ENCODE data around the gene POLG2.
"Not testable (repeated sequence)": the region's sequence is repeated elsewhere in the genome, so short reads cannot be mapped to it uniquely, and the experiment has no call there.

POLG2 gene

DNA sequence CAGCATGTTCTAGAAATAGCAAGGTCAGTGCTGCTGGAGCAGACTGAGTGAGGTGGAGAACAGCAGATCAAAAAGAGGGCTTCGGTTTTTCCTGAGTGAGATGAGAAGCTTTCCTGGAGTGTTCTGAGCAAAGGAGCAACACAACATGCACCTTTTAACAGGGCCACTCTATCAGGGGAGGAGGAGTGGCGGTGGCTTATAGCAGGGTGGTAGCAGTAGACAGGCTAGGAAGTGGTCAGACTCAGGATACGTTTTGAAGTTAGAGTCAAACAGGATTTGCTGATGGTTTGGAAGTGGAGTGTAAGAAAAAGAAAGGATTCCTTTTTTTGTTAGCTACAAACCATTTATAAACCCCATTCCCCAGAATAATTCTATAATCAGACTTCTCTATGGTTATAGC, 12.5 kb downstream of the POLG2 start:
- no peaks in the 10 kb centered on the region for H3K27me3 ChIP-seq (ENCODE audit: insufficient read depth, low read length)
- H3K79me2 ChIP-seq (ENCODE audit: control insufficient read depth, insufficient read depth, low read length, unreplicated experiment), result no peaks in the 10 kb centered on the region
- no peak overlapping the region for H3K4me3 ChIP-seq (ENCODE audit: low read depth, low read length)
- H3K36me3 ChIP-seq (ENCODE audit: insufficient read depth, low read length), result 0 out of 2 replicates have a peak, but pooled peaks cover 6% of the 10 kb centered on the region
- no peak overlapping the region for H3K27ac ChIP-seq (ENCODE audit: low read depth, low read length)
- H3K4me1 ChIP-seq (ENCODE audit: control insufficient read depth, insufficient read depth, low read length, unreplicated experiment), result no peaks in the 10 kb centered on the region
- H2AFZ ChIP-seq (ENCODE audit: low read length, unreplicated experiment), result no peak overlapping the region

DNA sequence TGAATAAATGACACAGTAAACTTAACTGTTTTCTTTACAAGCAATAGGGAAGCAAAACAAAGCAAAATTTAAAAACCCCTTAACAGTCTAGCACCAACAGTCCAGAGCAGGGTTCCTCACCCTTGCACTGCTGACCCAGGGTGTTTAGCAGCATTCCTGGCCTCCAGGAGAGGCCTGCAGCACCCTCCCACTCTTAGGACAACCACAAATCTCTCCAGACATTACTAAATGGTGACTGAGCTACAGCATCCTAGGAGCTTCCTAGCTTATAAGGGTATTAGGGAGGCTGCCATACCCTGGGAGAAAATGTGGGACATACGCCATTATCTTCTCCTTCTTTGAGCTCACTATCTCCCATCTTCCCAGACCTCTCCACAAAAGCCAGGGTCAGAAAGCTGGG, 15.9 kb downstream of the POLG2 start:
- H3K4me1 ChIP-seq (ENCODE audit: control insufficient read depth, insufficient read depth, low read length, unreplicated experiment), result no peaks in the 10 kb centered on the region
- no peaks in the 10 kb centered on the region for H3K79me2 ChIP-seq (ENCODE audit: control insufficient read depth, insufficient read depth, low read length, unreplicated experiment)
- H3K4me3 ChIP-seq (ENCODE audit: low read depth, low read length), result no peak overlapping the region
- H3K36me3 ChIP-seq (ENCODE audit: insufficient read depth, low read length), result 0 out of 2 replicates have a peak, but pooled peaks cover 5% of the 10 kb centered on the region
- H2AFZ ChIP-seq (ENCODE audit: low read length, unreplicated experiment), result no peak overlapping the region
- H3K27ac ChIP-seq (ENCODE audit: low read depth, low read length), result no peak overlapping the region
- H3K27me3 ChIP-seq (ENCODE audit: insufficient read depth, low read length), result no peaks in the 10 kb centered on the region

DNA sequence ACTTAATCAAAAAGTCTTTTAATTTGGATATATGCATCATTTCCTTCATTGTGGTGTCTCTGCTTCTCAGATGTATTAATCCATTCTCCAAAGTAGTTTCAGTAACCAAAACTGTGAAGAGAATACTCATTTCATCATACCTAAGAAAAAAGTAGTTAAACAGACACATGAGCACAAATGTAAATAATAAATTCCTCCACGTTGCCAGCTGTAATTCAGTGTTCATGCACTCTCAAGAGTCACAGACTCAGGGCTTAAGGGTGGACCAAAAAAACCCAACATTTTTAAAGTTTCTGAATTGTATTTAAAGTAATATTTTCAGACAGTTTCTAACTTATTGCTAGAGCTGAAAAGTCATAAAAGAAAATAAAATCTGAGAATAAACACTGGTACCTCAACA, 19.0 kb downstream of the POLG2 start:
- no peak overlapping the region for H2AFZ ChIP-seq (ENCODE audit: low read length, unreplicated experiment)
- H3K36me3 ChIP-seq (ENCODE audit: insufficient read depth, low read length), result 0 out of 2 replicates have a peak, but pooled peaks cover 5% of the 10 kb centered on the region

DNA sequence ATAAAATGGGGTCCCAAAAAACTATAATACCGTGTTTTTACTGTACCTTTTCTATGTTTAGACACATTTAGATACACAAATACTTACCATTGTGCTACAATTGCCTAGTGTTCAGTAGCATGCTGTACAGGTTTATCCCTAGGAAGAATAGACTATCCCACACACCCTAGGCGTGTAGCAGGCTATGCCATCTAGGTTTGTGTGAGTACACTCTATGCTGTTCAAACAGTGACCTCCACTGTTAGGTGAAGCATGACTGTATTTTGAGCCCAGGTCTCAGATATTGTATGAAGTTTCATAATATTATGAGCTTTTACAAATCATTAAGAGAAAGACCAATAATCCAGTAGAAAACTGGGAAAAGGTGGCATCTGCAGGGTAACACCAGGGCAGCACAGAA, 24.3 kb downstream of the POLG2 start:
- H3K27ac ChIP-seq (ENCODE audit: low read depth, low read length), result no peak overlapping the region
- H3K36me3 ChIP-seq (ENCODE audit: insufficient read depth, low read length), result 0 out of 2 replicates have a peak, but pooled peaks cover 9% of the 10 kb centered on the region
- H3K79me2 ChIP-seq (ENCODE audit: control insufficient read depth, insufficient read depth, low read length, unreplicated experiment), result no peaks in the 10 kb centered on the region
- no peak overlapping the region for H2AFZ ChIP-seq (ENCODE audit: low read length, unreplicated experiment)
- no peaks in the 10 kb centered on the region for H3K27me3 ChIP-seq (ENCODE audit: insufficient read depth, low read length)
- no peak overlapping the region for H3K4me3 ChIP-seq (ENCODE audit: low read depth, low read length)
- no peaks in the 10 kb centered on the region for H3K4me1 ChIP-seq (ENCODE audit: control insufficient read depth, insufficient read depth, low read length, unreplicated experiment)

More for the DNA sequence above, 19.0 kb downstream of the POLG2 start:
- no peak overlapping the region for H3K27ac ChIP-seq (ENCODE audit: low read depth, low read length)
- H3K4me3 ChIP-seq (ENCODE audit: low read depth, low read length), result no peak overlapping the region
- no peaks in the 10 kb centered on the region for H3K4me1 ChIP-seq (ENCODE audit: control insufficient read depth, insufficient read depth, low read length, unreplicated experiment)
- H3K79me2 ChIP-seq (ENCODE audit: control insufficient read depth, insufficient read depth, low read length, unreplicated experiment), result no peaks in the 10 kb centered on the region
- no peaks in the 10 kb centered on the region for H3K27me3 ChIP-seq (ENCODE audit: insufficient read depth, low read length)

DNA sequence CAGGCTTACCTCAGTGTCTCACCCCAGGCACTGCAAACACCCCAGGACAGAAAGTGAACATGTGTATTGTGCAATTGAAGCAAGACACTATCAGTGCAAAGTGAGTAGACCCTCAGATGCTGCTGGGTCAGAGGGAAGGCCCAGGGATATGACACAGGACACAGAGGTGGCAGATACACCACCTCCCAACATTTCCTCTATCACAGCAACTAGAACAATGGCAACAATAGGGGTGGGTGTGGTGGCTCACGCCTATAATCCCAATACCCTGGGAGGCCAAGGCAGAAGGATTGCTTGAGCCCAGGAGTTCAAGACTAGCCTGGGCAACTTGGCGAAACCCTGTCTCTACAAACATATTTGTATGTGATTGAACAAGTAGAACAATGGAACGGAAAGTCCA, 25.4 kb downstream of the POLG2 start:
- H3K4me1 ChIP-seq (ENCODE audit: control insufficient read depth, insufficient read depth, low read length, unreplicated experiment), result no peaks in the 10 kb centered on the region
- H3K4me3 ChIP-seq (ENCODE audit: low read depth, low read length), result no peak overlapping the region
- H2AFZ ChIP-seq (ENCODE audit: low read length, unreplicated experiment), result no peak overlapping the region
- no peaks in the 10 kb centered on the region for H3K27me3 ChIP-seq (ENCODE audit: insufficient read depth, low read length)
- H3K79me2 ChIP-seq (ENCODE audit: control insufficient read depth, insufficient read depth, low read length, unreplicated experiment), result no peaks in the 10 kb centered on the region
- H3K27ac ChIP-seq (ENCODE audit: low read depth, low read length), result no peak overlapping the region
- H3K36me3 ChIP-seq (ENCODE audit: insufficient read depth, low read length), result peaks cover 9% of the 10 kb centered on the region

DNA sequence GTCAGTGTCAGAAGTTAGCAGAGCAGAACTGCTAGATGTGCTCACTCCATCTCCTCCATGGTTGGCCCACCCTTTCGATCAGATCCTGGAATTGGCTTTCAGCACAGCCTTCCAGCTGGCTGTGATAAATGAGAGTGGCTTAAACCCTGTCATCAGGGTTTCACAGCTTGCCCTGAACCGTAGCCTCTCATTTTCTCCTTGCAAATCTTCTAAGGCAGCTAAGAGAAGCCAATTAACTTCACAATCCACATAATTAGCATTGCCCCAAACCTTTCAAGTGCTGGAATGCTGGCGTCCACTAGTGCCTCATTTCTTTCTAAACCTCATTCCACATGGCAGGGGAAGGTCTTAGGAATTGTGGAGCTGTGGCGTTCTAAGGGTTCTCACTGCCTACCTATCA, 26.2 kb downstream of the POLG2 start:
- no peak overlapping the region for H2AFZ ChIP-seq (ENCODE audit: low read length, unreplicated experiment)
- H3K36me3 ChIP-seq (ENCODE audit: insufficient read depth, low read length), result peaks cover 14% of the 10 kb centered on the region
- H3K4me1 ChIP-seq (ENCODE audit: control insufficient read depth, insufficient read depth, low read length, unreplicated experiment), result no peaks in the 10 kb centered on the region
- H3K27ac ChIP-seq (ENCODE audit: low read depth, low read length), result no peak overlapping the region
- H3K4me3 ChIP-seq (ENCODE audit: low read depth, low read length), result no peak overlapping the region
- H3K79me2 ChIP-seq (ENCODE audit: control insufficient read depth, insufficient read depth, low read length, unreplicated experiment), result no peaks in the 10 kb centered on the region
- H3K27me3 ChIP-seq (ENCODE audit: insufficient read depth, low read length), result no peaks in the 10 kb centered on the region

DNA sequence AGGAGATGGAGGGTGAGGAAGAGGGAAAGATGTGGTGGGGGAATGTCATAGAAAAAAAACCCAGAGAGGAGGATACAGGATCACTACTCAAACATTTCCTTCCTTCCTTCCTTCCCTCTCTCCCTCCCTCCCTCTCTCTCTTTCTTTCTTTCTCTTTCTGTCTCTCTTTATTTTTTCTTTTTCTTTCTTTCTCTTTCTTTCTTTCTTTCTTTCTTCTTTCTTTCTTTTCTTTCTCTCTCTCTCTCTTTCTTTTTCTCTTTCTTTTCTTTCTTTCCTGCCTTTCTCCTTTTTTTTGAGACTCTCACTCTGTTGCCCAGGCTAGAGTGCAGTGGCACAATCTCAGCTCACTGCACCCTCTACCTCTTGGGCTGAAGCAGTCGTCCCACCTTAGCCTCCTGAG, 30.0 kb downstream of the POLG2 start:
- H3K36me3 ChIP-seq (ENCODE audit: insufficient read depth, low read length), result peaks cover 21% of the 10 kb centered on the region
- not testable (repeated sequence) for H3K79me2 ChIP-seq (ENCODE audit: control insufficient read depth, insufficient read depth, low read length, unreplicated experiment)

DNA sequence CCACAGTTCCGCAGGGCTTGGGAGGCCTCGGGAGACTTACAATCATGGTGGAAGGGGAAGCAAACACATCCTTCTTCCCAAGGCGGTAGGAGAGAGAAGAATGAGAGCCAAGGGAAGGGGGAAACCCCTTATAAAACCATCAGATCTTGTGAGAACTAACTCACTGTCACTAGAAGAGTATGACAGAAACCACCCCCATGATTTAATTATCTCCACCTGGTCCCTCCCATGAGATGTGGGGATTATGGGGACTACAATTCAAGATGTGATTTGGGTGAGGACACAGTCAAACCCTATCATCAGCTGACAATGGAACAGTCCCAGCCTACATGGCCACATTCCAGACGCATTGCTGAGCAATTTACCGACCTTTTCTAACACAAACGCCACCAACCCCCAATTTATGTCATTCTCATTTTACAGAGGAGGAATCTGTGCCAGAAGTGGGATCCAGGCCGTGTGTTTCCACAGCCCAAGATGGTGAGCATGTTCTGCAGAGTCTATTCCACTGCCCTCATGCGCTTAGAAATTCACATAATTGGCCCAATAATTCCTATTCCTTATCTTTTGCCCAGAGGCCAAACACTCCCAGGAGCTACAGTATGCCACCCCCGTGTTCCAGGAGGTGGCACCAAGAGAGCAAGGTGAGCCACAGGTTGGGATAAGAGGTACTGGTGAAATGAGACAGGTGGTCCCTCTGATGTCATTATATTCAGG, 30.7 kb downstream of the POLG2 start:
- H3K4me3 ChIP-seq (ENCODE audit: low read depth, low read length), result no peak overlapping the region
- H3K36me3 ChIP-seq (ENCODE audit: insufficient read depth, low read length), result peaks cover 21% of the 10 kb centered on the region
- H3K4me1 ChIP-seq (ENCODE audit: control insufficient read depth, insufficient read depth, low read length, unreplicated experiment), result no peaks in the 10 kb centered on the region
- no peaks in the 10 kb centered on the region for H3K27me3 ChIP-seq (ENCODE audit: insufficient read depth, low read length)
- no peak overlapping the region for H3K27ac ChIP-seq (ENCODE audit: low read depth, low read length)
- no peaks in the 10 kb centered on the region for H3K79me2 ChIP-seq (ENCODE audit: control insufficient read depth, insufficient read depth, low read length, unreplicated experiment)
- H2AFZ ChIP-seq (ENCODE audit: low read length, unreplicated experiment), result no peak overlapping the region

More for the DNA sequence above, 30.0 kb downstream of the POLG2 start:
- not testable (repeated sequence) for H3K4me3 ChIP-seq (ENCODE audit: low read depth, low read length); H2AFZ ChIP-seq (ENCODE audit: low read length, unreplicated experiment); H3K27ac ChIP-seq (ENCODE audit: low read depth, low read length); H3K4me1 ChIP-seq (ENCODE audit: control insufficient read depth, insufficient read depth, low read length, unreplicated experiment); H3K27me3 ChIP-seq (ENCODE audit: insufficient read depth, low read length)

DNA sequence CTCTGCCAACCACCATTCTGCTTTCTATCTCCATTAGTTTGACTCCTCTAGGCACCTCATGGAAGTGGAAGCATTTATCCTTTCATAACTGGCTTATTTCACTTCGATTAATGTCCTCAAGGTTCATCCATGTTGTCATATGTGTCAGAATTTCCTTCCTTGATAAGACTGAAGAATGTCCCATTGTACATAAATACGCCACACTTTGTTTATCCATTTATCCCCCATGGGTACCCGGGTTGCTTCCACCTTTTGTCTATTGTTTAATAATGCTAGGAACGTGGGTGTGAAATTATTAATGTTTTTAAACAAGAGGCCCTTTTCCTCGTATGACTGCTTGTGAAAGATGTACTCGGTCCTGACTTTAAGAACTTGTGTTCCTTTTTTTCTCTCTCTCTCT, 35.1 kb downstream of the POLG2 start:
- Histone ChIP-seq H3K27me3 (ENCODE audit: insufficient read depth, low read length) (no peaks in the 10 kb centered on the region), H3K79me2 (ENCODE audit: control insufficient read depth, insufficient read depth, low read length, unreplicated experiment) (no peaks in the 10 kb centered on the region), H3K4me1 (ENCODE audit: control insufficient read depth, insufficient read depth, low read length, unreplicated experiment) (peaks cover 11% of the 10 kb centered on the region), H3K4me3 (ENCODE audit: low read depth, low read length) (no peak overlapping the region), H2AFZ (ENCODE audit: low read length, unreplicated experiment) (no peak overlapping the region), H3K27ac (ENCODE audit: low read depth, low read length) (no peak overlapping the region), H3K36me3 (ENCODE audit: insufficient read depth, low read length) (peaks cover 16% of the 10 kb centered on the region; the same call in 1 of the 2 replicates)

DNA sequence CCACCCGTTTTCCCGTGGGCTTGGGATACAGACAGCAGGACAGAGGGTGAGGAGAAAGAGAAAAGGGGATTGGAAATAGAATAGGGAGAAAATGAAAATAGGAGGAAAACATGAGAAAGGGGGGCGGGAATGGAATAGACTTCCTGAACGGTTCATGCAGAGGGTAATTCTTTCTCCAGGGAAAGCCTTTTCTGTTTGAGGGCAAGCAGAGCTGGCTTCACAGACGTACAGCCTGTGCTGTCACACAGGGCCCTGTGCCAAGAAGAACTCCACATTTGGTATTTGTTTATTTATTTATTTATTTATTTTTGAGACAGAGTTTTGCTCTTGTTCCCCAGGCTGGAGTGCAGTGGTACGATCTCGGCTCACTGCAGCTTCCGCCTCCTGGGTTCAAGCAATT, 35.9 kb downstream of the POLG2 start:
- Histone ChIP-seq H3K27ac (ENCODE audit: low read depth, low read length) (no peak overlapping the region), H3K4me1 (ENCODE audit: control insufficient read depth, insufficient read depth, low read length, unreplicated experiment) (peaks cover 12% of the 10 kb centered on the region), H2AFZ (ENCODE audit: low read length, unreplicated experiment) (no peak overlapping the region), H3K36me3 (ENCODE audit: insufficient read depth, low read length) (peaks cover 12% of the 10 kb centered on the region; the same call in 1 of the 2 replicates), H3K79me2 (ENCODE audit: control insufficient read depth, insufficient read depth, low read length, unreplicated experiment) (no peaks in the 10 kb centered on the region), H3K27me3 (ENCODE audit: insufficient read depth, low read length) (no peaks in the 10 kb centered on the region), H3K4me3 (ENCODE audit: low read depth, low read length) (no peak overlapping the region)

DNA sequence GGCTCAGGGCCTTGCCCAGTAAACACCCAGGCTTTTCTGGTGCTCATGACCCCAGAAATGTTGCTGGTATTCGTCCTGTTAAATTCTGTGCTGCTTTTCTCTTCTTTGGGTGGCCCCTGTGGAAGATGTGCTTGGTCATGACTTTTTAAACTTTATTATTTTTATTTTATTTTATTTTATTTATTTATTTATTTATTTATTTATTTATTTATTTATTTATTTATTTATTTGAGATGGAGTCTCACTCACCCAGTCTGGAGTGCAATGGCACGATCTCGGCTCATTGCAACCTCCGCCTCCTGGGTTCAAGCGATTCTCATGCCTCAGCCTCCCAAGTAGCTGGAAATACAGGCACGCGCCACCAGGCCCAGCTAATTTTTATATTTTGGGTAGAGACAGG, 37.0 kb downstream of the POLG2 start:
- H3K4me1 ChIP-seq (ENCODE audit: control insufficient read depth, insufficient read depth, low read length, unreplicated experiment), result peaks cover 12% of the 10 kb centered on the region
- not testable (repeated sequence) for H3K27ac ChIP-seq (ENCODE audit: low read depth, low read length); H2AFZ ChIP-seq (ENCODE audit: low read length, unreplicated experiment); H3K36me3 ChIP-seq (ENCODE audit: insufficient read depth, low read length); H3K27me3 ChIP-seq (ENCODE audit: insufficient read depth, low read length); H3K79me2 ChIP-seq (ENCODE audit: control insufficient read depth, insufficient read depth, low read length, unreplicated experiment); H3K4me3 ChIP-seq (ENCODE audit: low read depth, low read length)
